HG02610 (cell line): ENCODE results near the gene DDHD1.

Source experiments
- ATAC-seq: cut with Tn5 transposase; IDR thresholded peaks from one replicate; pipeline ENCODE4 v1.9.1; 2021; ENCODE audit warnings: mild to moderate bottlenecking, moderate library complexity; ENCODE audit not compliant: unreplicated experiment

DDHD1 gene

GRCh38 chr14:53035336-53036210 is 117.5 kb downstream of the DDHD1 start:
- ATAC-seq = no peak

- no peak for ATAC-seq
Measured at GRCh38 chr14:53034688-53035230, 118.4 kb downstream of the DDHD1 start.

GRCh38 chr14:53034036-53034435 is 119.1 kb downstream of the DDHD1 start:
- ATAC-seq = no peak

- no peak for ATAC-seq
Measured at GRCh38 chr14:53032838-53033390, 120.2 kb downstream of the DDHD1 start.

- no peak for ATAC-seq
Measured at GRCh38 chr14:53032161-53032803, 120.8 kb downstream of the DDHD1 start.

- ATAC-seq = no peak
Measured at GRCh38 chr14:53027562-53027961, 125.6 kb downstream of the DDHD1 start.

- no peak for ATAC-seq
Measured at GRCh38 chr14:53027041-53027440, 126.1 kb downstream of the DDHD1 start.

GRCh38 chr14:53023325-53023724 is 129.8 kb downstream of the DDHD1 start:
- ATAC-seq = no peak

- ATAC-seq = no peak
Measured at GRCh38 chr14:53022593-53022992, 130.5 kb downstream of the DDHD1 start.

GRCh38 chr14:53020193-53020932 is 132.8 kb downstream of the DDHD1 start:
- ATAC-seq = no peak

GRCh38 chr14:53019406-53019805 is 133.7 kb downstream of the DDHD1 start:
- ATAC-seq = no peak

- no peak for ATAC-seq
Measured at GRCh38 chr14:53017837-53018236, 135.3 kb downstream of the DDHD1 start.

GRCh38 chr14:53016919-53017318 is 136.2 kb downstream of the DDHD1 start:
- ATAC-seq = no peak

GRCh38 chr14:53016491-53016890 is 136.6 kb downstream of the DDHD1 start:
- no peak for ATAC-seq

- ATAC-seq = no peak
Measured at GRCh38 chr14:53011053-53011462, 142.1 kb downstream of the DDHD1 start.

- ATAC-seq = no peak
Measured at GRCh38 chr14:53010193-53011040, 142.7 kb downstream of the DDHD1 start.

- no peak for ATAC-seq
Measured at GRCh38 chr14:53006931-53007562, 146.1 kb downstream of the DDHD1 start.

- ATAC-seq = no peak
Measured at GRCh38 chr14:53004976-53005375, 148.1 kb downstream of the DDHD1 start.

GRCh38 chr14:53003776-53004175 is 149.3 kb downstream of the DDHD1 start:
- no peak for ATAC-seq

- ATAC-seq = no peak
Measured at GRCh38 chr14:53002576-53002975, 150.5 kb downstream of the DDHD1 start.
